Smooth muscle cell (in vitro differentiated cells): ENCODE measurements around the gene GPANK1. TPM values are rescaled to one million over a fixed set of nuclear protein-coding genes. Genes with fewer than 3 reads are reported as not detected.

Experiments
- DNase-seq: peaks from one replicate; lab custom pipeline; 2025; ENCODE audit not compliant: unreplicated experiment; lab: John Stamatoyannopoulos, UW
- H2AFZ ChIP-seq: fragments of 200-600 bp; sonication (generic); 2 replicates; pipeline ENCODE4 v1.6.0; 2016; ENCODE audit warnings: antibody characterized with exemption, low read depth, mild to moderate bottlenecking
- H3F3A ChIP-seq: fragments of 200-600 bp; sonication (generic); 2 replicates; pipeline ENCODE4 v1.6.0; 2017; ENCODE audit warnings: antibody characterized with exemption, low read depth
- H3K27ac ChIP-seq: fragments of 200-600 bp; sonication (generic); 2 replicates; pipeline ENCODE4 v1.5.1; 2016; ENCODE audit warnings: low read depth, mild to moderate bottlenecking
- H3K27me3 ChIP-seq: fragments of 200-600 bp; sonication (generic); 2 replicates; pipeline ENCODE4 v1.6.1; 2016; ENCODE audit warnings: low read depth, mild to moderate bottlenecking
- H3K36me3 ChIP-seq: fragments of 200-600 bp; sonication (generic); 2 replicates; pipeline ENCODE4 v1.5.1; 2016; ENCODE audit warnings: low read depth
- H3K4me1 ChIP-seq: fragments of 200-600 bp; sonication (generic); 2 replicates; pipeline ENCODE4 v1.5.1; 2016; ENCODE audit warnings: low read depth
- H3K4me2 ChIP-seq: fragments of 200-600 bp; sonication (generic); 2 replicates; pipeline ENCODE4 v1.6.0; 2016; ENCODE audit warnings: mild to moderate bottlenecking
- H3K4me3 ChIP-seq: fragments of 200-600 bp; sonication (generic); 2 replicates; pipeline ENCODE4 v1.5.1; 2016; ENCODE audit warnings: mild to moderate bottlenecking
- H3K79me2 ChIP-seq: fragments of 200-600 bp; sonication (generic); 2 replicates; pipeline ENCODE4 v1.6.0; 2016; ENCODE audit warnings: low read depth, mild to moderate bottlenecking
- H3K9ac ChIP-seq: fragments of 200-600 bp; sonication (generic); 2 replicates; pipeline ENCODE4 v1.6.0; 2016; ENCODE audit warnings: low read depth
- H3K9me3 ChIP-seq: fragments of 200-600 bp; sonication (generic); replicated peaks from 2 replicates; pipeline ENCODE4 v1.5.1; 2016; ENCODE audit warnings: low read depth
- H4K20me1 ChIP-seq: fragments of 200-600 bp; sonication (generic); 2 replicates; pipeline ENCODE4 v1.6.0; 2016; ENCODE audit warnings: low read depth
- CTCF ChIP-seq: fragments of 200-600 bp; sonication (generic); IDR thresholded peaks from 2 replicates; pipeline ENCODE4 v1.5.1; 2017; ENCODE audit warnings: borderline replicate concordance, mild to moderate bottlenecking, antibody characterized with exemption; ENCODE audit not compliant: insufficient read depth, poor library complexity, severe bottlenecking
- WGBS: methylation state at CpG from one replicate; pipeline ENCODE4 v1.1.7; 2016; ENCODE audit warnings: low lambda C conversion rate; 5-methylcytosine and 5-hydroxymethylcytosine counted together
- polyA plus RNA-seq: library from polyadenylated mRNA; unstranded; fragments of >200 nt; fragmentation: Nextera tagmentation; extraction: Ambion mirVana; gene quantifications from 2 replicates; pipeline ENCODE4 v1.2.1, GENCODE V29; 2016
- total RNA-seq: library from RNA; depleted of rRNA; stranded (reverse); fragments of >200 nt; gene quantifications from 2 replicates; pipeline ENCODE4 v1.2.3, GENCODE V29; 2014

GPANK1 gene
- total and polyA plus RNA-seq, 2 experiments from 2014 or later, result 12.5 to 19.6 TPM

GRCh38 chr6:31621320-31621939 is 43.4 kb downstream of the GPANK1 start:
- Histone ChIP-seq H3K36me3 (peaks cover 9% of the 10 kb centered on the region), H3F3A (peaks cover 11% of the 10 kb centered on the region), H3K4me1 (peaks cover 13% of the 10 kb centered on the region), H3K79me2 (peaks cover 56% of the 10 kb centered on the region), H3K9me3 (no peaks in the 10 kb centered on the region), H4K20me1 (peaks cover 53% of the 10 kb centered on the region), H3K9ac (peak overlapping the region; percentile 93), H2AFZ (peak overlapping the region; percentile 24), H3K4me2 (peak overlapping the region; percentile 97), H3K27ac (peak overlapping the region; percentile 98), H3K27me3 (no peaks in the 10 kb centered on the region), H3K4me3 (peak overlapping the region; percentile 85)
- 2% methylated on average over 15 of the region's 15 CpGs for WGBS
- no peak for TF ChIP-seq CTCF
- DNase-seq, result no peak

GRCh38 chr6:31620586-31621319 is 44.0 kb downstream of the GPANK1 start, which contains the start of gene PRRC2A:
PRRC2A (plus strand) TSS chr6:31620715; CDS start chr6:31622790, 2,075 bp downstream.
- no peak for TF ChIP-seq CTCF
- Histone ChIP-seq H3K4me3 (peak within 1 kb of the TSS; percentile 85), H3K27ac (peak within 1 kb of the TSS; percentile 98), H2AFZ (peak within 1 kb of the TSS; percentile 47), H4K20me1 (peaks cover 46% of the 10 kb centered on the region), H3K27me3 (no peaks in the 10 kb centered on the region), H3K4me1 (peaks cover 13% of the 10 kb centered on the region), H3K36me3 (peaks cover 9% of the 10 kb centered on the region), H3K4me2 (peak within 1 kb of the TSS; percentile 97), H3F3A (peaks cover 11% of the 10 kb centered on the region), H3K79me2 (peaks cover 49% of the 10 kb centered on the region), H3K9ac (peak within 1 kb of the TSS; percentile 93), H3K9me3 (no peaks in the 10 kb centered on the region)
- DNase-seq, result peak; percentile 97
- WGBS, result under 1% methylated on average over 29 of the region's 67 CpGs

GRCh38 chr6:31619805-31620585 is 44.8 kb downstream of the GPANK1 start:
- WGBS, result under 1% methylated on average over 44 of the region's 50 CpGs
- peak overlapping the region; percentile 85 for H3K4me2 ChIP-seq

More at GRCh38 chr6:31619805-31620585, 44.8 kb downstream of the GPANK1 start:
- Histone ChIP-seq H3K27ac (peak overlapping the region; percentile 98), H3K9me3 (no peaks in the 10 kb centered on the region), H4K20me1 (peaks cover 39% of the 10 kb centered on the region), H3K79me2 (peaks cover 43% of the 10 kb centered on the region), H3K27me3 (no peaks in the 10 kb centered on the region), H3K36me3 (peaks cover 9% of the 10 kb centered on the region), H2AFZ (peak overlapping the region; percentile 47), H3F3A (peaks cover 11% of the 10 kb centered on the region), H3K4me1 (peaks cover 13% of the 10 kb centered on the region), H3K4me3 (peak overlapping the region; percentile 85), H3K9ac (peak overlapping the region; percentile 93)
- no peak for TF ChIP-seq CTCF
- DNase-seq, result peak; percentile 97
